ENCODE data around the gene NCOR2. TPM values are rescaled to one million over a fixed set of nuclear protein-coding genes. Genes with fewer than 3 reads are reported as not detected.

The NCOR2 gene
- total and polyA plus RNA-seq, 2 of the 4 experiments (the other 2 are of a cell fraction) = 12.9 to 40.8 TPM

DNA sequence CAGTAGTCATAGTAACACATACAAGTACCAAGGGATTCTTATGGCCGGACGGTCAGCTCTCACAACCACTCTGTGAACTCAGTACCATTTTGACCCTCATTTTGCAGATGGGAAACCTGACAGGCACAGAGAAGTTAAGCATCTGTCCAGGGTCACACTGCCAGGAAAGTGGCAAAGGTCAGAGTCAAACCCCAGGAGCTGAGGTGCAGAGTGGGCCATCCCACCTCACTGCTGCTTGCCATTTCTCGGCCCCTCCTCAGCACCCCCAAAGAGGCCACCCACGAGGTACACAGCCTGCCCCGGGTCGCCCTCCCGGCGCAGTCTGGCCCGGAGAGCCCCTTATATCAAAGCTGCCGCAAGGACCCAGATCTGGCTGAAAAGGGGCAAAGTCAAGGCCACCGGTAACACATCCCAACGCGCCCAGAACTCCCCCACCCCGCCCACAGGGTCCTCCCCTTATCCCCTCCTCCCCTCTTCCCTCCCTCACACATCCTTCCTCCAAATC is 1.7 kb downstream of the NCOR2 start:
- ChIA-PET CTCF (no interaction called here), POLR2A (ENCODE audit: unreplicated experiment) (no interaction called here)
- 43% methylated on average over 2 of the region's 14 CpGs; no CpG with 5 or more reads in 1 of the 2 experiments for WGBS, 2 experiments (ENCODE audit: extremely low coverage in 2 of 2, insufficient read length in 1 of 2)
- H3K14ac ChIP-seq (replicated peaks; ENCODE audit: low read depth, low read length) = 0 out of 2 replicates have a peak overlapping the region, but pooled peaks have one; percentile 76
- peaks cover 7% of the 10 kb centered on the region; the same call in 1 of the 2 replicates for H3K9me1 ChIP-seq (ENCODE audit: insufficient read depth, low read length)
- H2BK120ac ChIP-seq (ENCODE audit: low read depth, low read length) = no peak overlapping the region
- peak overlapping the region; percentile 59 for H2AK9ac ChIP-seq (replicated peaks; ENCODE audit: low read depth, low read length, poor library complexity)
- ATAC-seq (ENCODE audit: low read depth) = no peak
- peak overlapping the region; percentile 69 for H2BK5ac ChIP-seq (ENCODE audit: low read depth, low read length, poor library complexity, severe bottlenecking)
- peaks cover 11 to 50% of the 10 kb centered on the region in 2 experiments for H3K79me1 ChIP-seq (ENCODE audit: low read depth in 1 of 2, low read length in 2 of 2)
- H2AFZ ChIP-seq (replicated peaks; ENCODE audit: low read length, poor library complexity) = no peak overlapping the region
- peak overlapping the region; percentile 93 for H3K27ac ChIP-seq (ENCODE audit: insufficient read depth, low read length)
- in situ Hi-C loops (cut with MboI; ENCODE audit: low sequenced_read_pairs) (loop anchor here (5.0 to 10.0 kb wide), 2 partner anchors 181 to 202 kb away; no protein-coding TSS in a partner anchor), intact Hi-C loops (cut with micrococcal nuclease) (loop anchor here (2.0 to 5.0 kb wide), 6 partner anchors 47 to 182 kb away; no protein-coding TSS in a partner anchor), dilution Hi-C loops (cut with HindIII; ENCODE audit: low sequenced_read_pairs, unreplicated experiment) (no loop called here)
- no peak for DNase-seq
- H3K18ac ChIP-seq (ENCODE audit: low read depth, low read length) = no peak overlapping the region; the same call in 1 of the 2 replicates
- H4K91ac ChIP-seq (ENCODE audit: insufficient read depth, low read depth, low read length) = no peak overlapping the region
- peak overlapping the region; percentile 78 for H3K4me3 ChIP-seq (ENCODE audit: insufficient read depth, low read depth, low read length)
- H3K56ac ChIP-seq (ENCODE audit: extremely low read depth, insufficient read depth, low read length) = no peak overlapping the region
- peaks cover 23% of the 10 kb centered on the region for H3K4me1 ChIP-seq (ENCODE audit: control insufficient read depth, insufficient read depth, low read length)
- no peak overlapping the region for H4K5ac ChIP-seq (ENCODE audit: low read depth, low read length)
- peak overlapping the region; percentile 97 for H3K4me2 ChIP-seq (ENCODE audit: low read depth, low read length)
- peaks cover 60% of the 10 kb centered on the region for H4K20me1 ChIP-seq (ENCODE audit: insufficient read depth, low read length)
- H4K8ac ChIP-seq (ENCODE audit: low read depth in 2 of 2, low read length in 2 of 2) = no peak overlapping the region
- H2BK20ac ChIP-seq (ENCODE audit: low read depth, low read length) = no peak overlapping the region
- peak overlapping the region; percentile 62 for H3K9ac ChIP-seq (ENCODE audit: low read depth, low read length)
- TF ChIP-seq FOS (IDR thresholded peaks at IDR 0.05; ENCODE audit: low read depth, low read length) (no peak), USF2 (IDR thresholded peaks at IDR 0.05; ENCODE audit: low read depth, low read length) (no peak), RCOR1 (IDR thresholded peaks at IDR 0.05; ENCODE audit: insufficient replicate concordance, low read length) (no peak), CTCF (conservative IDR thresholded peaks at IDR 0.05; ENCODE audit: low read depth, low read length) (no peak), MAZ (IDR thresholded peaks at IDR 0.05; ENCODE audit: borderline replicate concordance, low read depth, low read length) (no peak), BHLHE40 (IDR thresholded peaks at IDR 0.05; ENCODE audit: low read depth, low read length) (no peak)
- H3K27me3 ChIP-seq (ENCODE audit: control insufficient read depth, insufficient read depth, low read length) = no peaks in the 10 kb centered on the region
- no TSS peak for BruUV-seq (replicated peaks)
- H3K23ac ChIP-seq (ENCODE audit: low read depth, low read length) = peak overlapping the region; percentile 86
- peak overlapping the region; percentile 10; the same call in 1 of the 2 replicates for H2AK5ac ChIP-seq (ENCODE audit: low read depth, low read length)
- H3K4ac ChIP-seq (ENCODE audit: low read depth, low read length) = no peak overlapping the region
- H3K36me3 ChIP-seq (ENCODE audit: control insufficient read depth, insufficient read depth, low read length) = no peaks in the 10 kb centered on the region
- H2BK15ac ChIP-seq (ENCODE audit: low read depth, low read length) = no peak overlapping the region
- H3K9me3 ChIP-seq (ENCODE audit: control insufficient read depth, insufficient read depth, low read length) = no peaks in the 10 kb centered on the region

All from IMR-90 (cell line).